Measurements from ENCODE around the gene DESI1.
A peak's percentile ranks its signal among the peaks of the same experiment; 100 is the strongest.
"Not testable (repeated sequence)": the region's sequence is repeated elsewhere in the genome, so short reads cannot be mapped to it uniquely, and the experiment has no call there.

Gene DESI1

GRCh38 chr22:41585898-41586297 is 34.9 kb downstream of the DESI1 start:
- no peak for DNase-seq (ENCODE audit: low read depth)

- DNase-seq (ENCODE audit: low read depth) = no peak
Measured at GRCh38 chr22:41584881-41585280, 36.0 kb downstream of the DESI1 start.

GRCh38 chr22:41582694-41583093 is 38.1 kb downstream of the DESI1 start:
- DNase-seq (ENCODE audit: low read depth) = no peak

- DNase-seq (ENCODE audit: low read depth) = no peak
Measured at GRCh38 chr22:41579997-41580355, 40.9 kb downstream of the DESI1 start.

- DNase-seq (ENCODE audit: low read depth) = no peak
Measured at GRCh38 chr22:41579297-41579996, 41.4 kb downstream of the DESI1 start.

GRCh38 chr22:41578818-41579217 is 42.0 kb downstream of the DESI1 start:
- no peak for DNase-seq (ENCODE audit: low read depth)

- no peak for DNase-seq (ENCODE audit: low read depth)
Measured at GRCh38 chr22:41578114-41578513, 42.7 kb downstream of the DESI1 start.

- no peak for DNase-seq (ENCODE audit: low read depth)
Measured at GRCh38 chr22:41576877-41577276, 44.0 kb downstream of the DESI1 start.

GRCh38 chr22:41575533-41575932 is 45.3 kb downstream of the DESI1 start:
- DNase-seq (ENCODE audit: low read depth) = no peak

GRCh38 chr22:41574847-41575381 is 45.9 kb downstream of the DESI1 start:
- no peak for DNase-seq (ENCODE audit: low read depth)

- DNase-seq (ENCODE audit: low read depth) = no peak
Measured at GRCh38 chr22:41573677-41574076, 47.2 kb downstream of the DESI1 start.

GRCh38 chr22:41572305-41572704 is 48.5 kb downstream of the DESI1 start:
- DNase-seq (ENCODE audit: low read depth) = not testable (repeated sequence)

GRCh38 chr22:41571786-41572185 is 49.1 kb downstream of the DESI1 start:
- DNase-seq (ENCODE audit: low read depth) = no peak

GRCh38 chr22:41570221-41570620 is 50.6 kb downstream of the DESI1 start:
- DNase-seq (ENCODE audit: low read depth) = no peak

GRCh38 chr22:41568811-41569210 is 52.0 kb downstream of the DESI1 start:
- DNase-seq (ENCODE audit: low read depth) = no peak

- no peak for DNase-seq (ENCODE audit: low read depth)
Measured at GRCh38 chr22:41567512-41567768, 53.4 kb downstream of the DESI1 start.

GRCh38 chr22:41565403-41566054 is 55.3 kb downstream of the DESI1 start:
- DNase-seq (ENCODE audit: low read depth) = no peak

- no peak for DNase-seq (ENCODE audit: low read depth)
Measured at GRCh38 chr22:41564563-41564962, 56.3 kb downstream of the DESI1 start.

GRCh38 chr22:41563051-41563711 is 57.7 kb downstream of the DESI1 start:
- DNase-seq (ENCODE audit: low read depth) = peak; percentile 53

GRCh38 chr22:41562461-41562860 is 58.4 kb downstream of the DESI1 start:
- DNase-seq (ENCODE audit: low read depth) = no peak

- DNase-seq (ENCODE audit: low read depth) = no peak
Measured at GRCh38 chr22:41561788-41562187, 59.1 kb downstream of the DESI1 start.

GRCh38 chr22:41561335-41561734 is 59.5 kb downstream of the DESI1 start:
- DNase-seq (ENCODE audit: low read depth) = no peak

- no peak for DNase-seq (ENCODE audit: low read depth)
Measured at GRCh38 chr22:41560095-41560471, 60.8 kb downstream of the DESI1 start.

Measured in non-pigmented ciliary epithelial cell (primary cell).